IMR-90 (cell line): ENCODE results near the gene HECW1. TPM values are rescaled to one million over a fixed set of nuclear protein-coding genes. Genes with fewer than 3 reads are reported as not detected.

Source experiments
- ATAC-seq: fragments of 200-7000 bp; cut with Tn5 transposase; 2 replicates; pipeline ENCODE4 v1.9.1; 2020; ENCODE audit warnings: low read depth, mild to moderate bottlenecking, moderate library complexity
- BruUV-seq: library from RNA; stranded (reverse); fragments of 400-500 nt; replicated peaks from 2 replicates; lab custom pipeline; 2021; lab: Mats Ljungman, UMichigan
- CTCF ChIA-PET: fragments of 300-600 bp; formaldehyde crosslinking; extraction: SDS; loops from one replicate; lab custom pipeline; 2021; ENCODE audit warnings: antibody characterized with exemption; lab: Yijun Ruan, JAX
- POLR2A ChIA-PET: fragments of 300-600 bp; sonication (Branson Sonifier 250); formaldehyde crosslinking; loops from one replicate; lab custom pipeline; 2022; ENCODE audit warnings: antibody characterized with exemption; ENCODE audit not compliant: unreplicated experiment; lab: Charles Lee
- DNase-seq: peaks from one replicate; pipeline ENCODE4 v3.0.0; 2013
- H2AFZ ChIP-seq: replicated peaks from 2 replicates; pipeline ENCODE3; 2013; ENCODE audit warnings: low read length, mild to moderate bottlenecking; ENCODE audit not compliant: poor library complexity
- H2AK5ac ChIP-seq: 2 replicates; pipeline ENCODE4 v1.6.1; 2013; ENCODE audit warnings: low read depth, low read length, inconsistent platforms
- H2AK9ac ChIP-seq: replicated peaks from 2 replicates; pipeline ENCODE3; 2013; ENCODE audit warnings: mild to moderate bottlenecking, low read depth, low read length, moderate library complexity; ENCODE audit not compliant: poor library complexity
- H2BK120ac ChIP-seq: 2 replicates; pipeline ENCODE4 v1.6.1; 2013; ENCODE audit warnings: low read depth, low read length, inconsistent platforms
- H2BK15ac ChIP-seq: 3 replicates; pipeline ENCODE4 v1.6.1; 2013; ENCODE audit warnings: low read depth, low read length, inconsistent platforms
- H2BK20ac ChIP-seq: 2 replicates; pipeline ENCODE4 v1.6.1; 2013; ENCODE audit warnings: low read depth, mild to moderate bottlenecking, inconsistent platforms, low read length, moderate library complexity
- H2BK5ac ChIP-seq: 2 replicates; pipeline ENCODE4 v1.6.1; 2013; ENCODE audit warnings: mild to moderate bottlenecking, low read depth, low read length, inconsistent platforms; ENCODE audit not compliant: poor library complexity, severe bottlenecking
- H3K14ac ChIP-seq: replicated peaks from 2 replicates; pipeline ENCODE4 v1.6.1; 2013; ENCODE audit warnings: low read depth, low read length, inconsistent platforms
- H3K18ac ChIP-seq: 2 replicates; pipeline ENCODE4 v1.6.1; 2013; ENCODE audit warnings: low read depth, low read length, control low read depth
- H3K23ac ChIP-seq: 2 replicates; pipeline ENCODE4 v1.6.1; 2013; ENCODE audit warnings: low read depth, low read length, inconsistent platforms
- H3K27ac ChIP-seq: 2 replicates; pipeline ENCODE4 v1.5.1; 2013; ENCODE audit warnings: mild to moderate bottlenecking, control low read depth, low read length; ENCODE audit not compliant: insufficient read depth
- H3K27me3 ChIP-seq: 2 replicates; pipeline ENCODE4 v1.6.1; 2013; ENCODE audit warnings: low read length; ENCODE audit not compliant: control insufficient read depth, insufficient read depth
- H3K36me3 ChIP-seq: 2 replicates; pipeline ENCODE4 v1.6.1; 2013; ENCODE audit warnings: low read length, mixed read lengths; ENCODE audit not compliant: control insufficient read depth, insufficient read depth
- H3K4ac ChIP-seq: 2 replicates; pipeline ENCODE4 v1.6.1; 2013; ENCODE audit warnings: low read depth, low read length, inconsistent platforms
- H3K4me1 ChIP-seq: 2 replicates; pipeline ENCODE4 v1.6.1; 2013; ENCODE audit warnings: low read length, mixed read lengths; ENCODE audit not compliant: control insufficient read depth, insufficient read depth
- H3K4me2 ChIP-seq: 2 replicates; pipeline ENCODE4 v1.6.1; 2013; ENCODE audit warnings: low read depth, mild to moderate bottlenecking, control low read depth, low read length, moderate library complexity
- H3K4me3 ChIP-seq: 2 replicates; pipeline ENCODE4 v1.5.1; 2013; ENCODE audit warnings: low read depth, mild to moderate bottlenecking, control low read depth, low read length, moderate library complexity; ENCODE audit not compliant: insufficient read depth
- H3K56ac ChIP-seq: 2 replicates; pipeline ENCODE4 v1.6.1; 2013; ENCODE audit warnings: low read length, inconsistent platforms; ENCODE audit not compliant: insufficient read depth; ENCODE audit errors: extremely low read depth
- H3K79me1 ChIP-seq, 2 experiments: 2 replicates each; pipeline ENCODE4 v1.6.1; 2013; ENCODE audit warnings: low read length in 2 of 2, inconsistent platforms in 1 of 2, low read depth in 1 of 2
- H3K9ac ChIP-seq: 2 replicates; pipeline ENCODE4 v1.6.1; 2013; ENCODE audit warnings: low read depth, low read length, control low read depth
- H3K9me1 ChIP-seq: 2 replicates; pipeline ENCODE4 v1.6.1; 2013; ENCODE audit warnings: low read length, inconsistent platforms; ENCODE audit not compliant: insufficient read depth
- H3K9me3 ChIP-seq: 2 replicates; pipeline ENCODE4 v1.6.1; 2013; ENCODE audit warnings: low read length; ENCODE audit not compliant: control insufficient read depth, insufficient read depth
- H4K20me1 ChIP-seq: 2 replicates; pipeline ENCODE4 v1.6.1; 2013; ENCODE audit warnings: low read length, inconsistent platforms; ENCODE audit not compliant: insufficient read depth
- H4K5ac ChIP-seq: 2 replicates; pipeline ENCODE4 v1.6.1; 2013; ENCODE audit warnings: mild to moderate bottlenecking, low read depth, low read length, control low read depth
- H4K8ac ChIP-seq, 2 experiments: 2 replicates each; pipeline ENCODE4 v1.6.1; 2013; ENCODE audit warnings: low read depth in 2 of 2, low read length in 2 of 2, control low read depth in 1 of 2, inconsistent platforms in 1 of 2
- H4K91ac ChIP-seq: 2 replicates; pipeline ENCODE4 v1.6.1; 2013; ENCODE audit warnings: low read depth, low read length, inconsistent platforms; ENCODE audit not compliant: insufficient read depth
- BHLHE40 ChIP-seq: fragments of 150-350 bp; IDR thresholded peaks from 2 replicates; pipeline ENCODE4 v1.6.1; 2016; ENCODE audit warnings: mild to moderate bottlenecking, low read depth, low read length
- CEBPB ChIP-seq: IDR thresholded peaks from 2 replicates; pipeline ENCODE4 v1.6.1; 2012; ENCODE audit warnings: low read depth, low read length, improper control_type of control experiment
- WGBS, 2 experiments: methylation state at CpG; one replicate each; pipeline versions ENCODE4 v1.1.5 to v1.1.7; 2013; ENCODE audit warnings: missing lambda C conversion rate in 2 of 2; ENCODE audit not compliant: insufficient read length in 1 of 2; ENCODE audit errors: extremely low coverage in 2 of 2; 5-methylcytosine and 5-hydroxymethylcytosine counted together
- dilution Hi-C: fragments of 300-500 bp; cut with HindIII; formaldehyde crosslinking; loops from one replicate; pipeline ENCODE4 v1.14.3; 2018; ENCODE audit warnings: low sequenced_read_pairs; ENCODE audit not compliant: unreplicated experiment
- in situ Hi-C: fragments of 300-500 bp; cut with MboI; formaldehyde crosslinking; loops from 3 replicates; pipeline ENCODE4 v1.14.3; 2019; ENCODE audit warnings: low sequenced_read_pairs, inconsistent platforms, mixed read lengths
- intact Hi-C: fragments of 100-400 bp; cut with micrococcal nuclease; formaldehyde crosslinking; loops from 2 replicates; pipeline ENCODE4 v1.10.0; 2022
- polyA plus RNA-seq, 3 experiments: library from polyadenylated mRNA; depleted of rRNA; stranded (reverse); fragments of >200 nt; gene quantifications; 2 replicates each; pipeline ENCODE4 v1.2.3, GENCODE V29; 2012; ENCODE audit warnings: low replicate concordance in 1 of 3
- total RNA-seq: library from RNA; depleted of rRNA; stranded (reverse); fragments of >200 nt; gene quantifications from 2 replicates; pipeline ENCODE4 v1.2.3, GENCODE V29; 2012

HECW1 gene
- total and polyA plus RNA-seq, 2 of the 4 experiments (the other 2 are of a cell fraction) = 0.56 to 1.3 TPM

DNA sequence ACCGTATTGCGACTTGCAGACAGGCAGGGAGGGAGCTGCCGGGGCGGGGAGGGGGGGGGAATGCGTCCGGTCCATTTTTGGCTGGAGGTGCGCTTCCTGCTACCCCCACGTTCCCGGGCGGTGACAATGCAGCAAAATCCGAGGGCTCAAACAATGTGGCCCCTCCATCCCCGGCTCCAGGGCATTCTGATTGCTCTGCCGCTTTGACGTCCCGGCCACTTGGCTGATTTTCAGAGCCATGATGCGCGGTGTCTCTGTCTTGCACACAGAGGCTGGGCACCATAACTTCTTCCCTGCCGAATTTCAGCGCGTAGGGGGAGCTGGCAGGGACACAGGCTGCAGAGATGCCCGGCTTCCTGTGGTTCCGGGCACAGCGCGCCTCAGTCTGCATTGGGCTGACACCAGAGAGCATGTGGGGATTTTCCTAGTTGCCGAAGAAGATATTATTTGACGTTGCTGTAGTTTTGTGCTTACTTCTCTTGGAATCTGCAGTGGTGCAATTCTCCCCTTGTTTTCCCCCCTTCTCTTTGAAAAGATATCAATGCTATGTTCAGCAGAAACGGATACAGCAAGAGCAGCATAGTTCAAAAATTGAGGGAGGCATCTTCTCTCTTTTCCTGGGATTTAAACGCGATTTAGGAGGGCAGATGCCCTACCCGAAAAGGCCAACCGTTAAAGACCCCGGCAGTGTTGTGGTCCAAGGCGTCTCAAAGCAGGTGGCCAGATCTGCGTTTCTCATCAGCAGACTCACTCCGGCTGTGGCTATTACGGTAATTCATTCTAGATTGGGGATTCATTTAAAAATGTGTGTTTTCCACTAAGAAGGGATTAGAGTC, 1.4 kb downstream of the HECW1 start:
- Histone ChIP-seq H4K91ac (no peak overlapping the region), H3K4ac (no peak overlapping the region; the same call in 1 of the 2 replicates), H3K27me3 (peaks cover 54% of the 10 kb centered on the region), H2AK5ac (no peak overlapping the region), H2BK20ac (no peak overlapping the region), H3K79me1 (no peaks in the 10 kb centered on the region), H2BK120ac (no peak overlapping the region; the same call in 1 of the 2 replicates), H2BK5ac (no peak overlapping the region), H3K36me3 (no peaks in the 10 kb centered on the region), H3K9me1 (no peaks in the 10 kb centered on the region; the same call in 1 of the 2 replicates), H3K4me3 (peak overlapping the region; percentile 39), H3K56ac (no peak overlapping the region), H2AFZ (peak overlapping the region; percentile 87), H3K23ac (no peak overlapping the region), H3K27ac (no peak overlapping the region), H4K5ac (no peak overlapping the region), H3K9ac (no peak overlapping the region), H3K4me2 (peak overlapping the region; percentile 86), H3K9me3 (no peaks in the 10 kb centered on the region), H2BK15ac (no peak overlapping the region), H3K4me1 (peaks cover 6% of the 10 kb centered on the region), H4K20me1 (no peaks in the 10 kb centered on the region), H4K8ac (no peak overlapping the region), H3K14ac (no peak overlapping the region), H2AK9ac (no peak overlapping the region), H3K18ac (no peak overlapping the region)
- in situ Hi-C loops = no loop called here
- dilution Hi-C loops = no loop called here
- CTCF ChIA-PET = no interaction called here
- DNase-seq (no peak), ATAC-seq (peak; percentile 6; the same call in 1 of the 2 replicates)
- TF ChIP-seq BHLHE40 (no peak), CEBPB (no peak)
- BruUV-seq = no TSS peak
- 8% methylated on average over 20 of the region's 36 CpGs; no CpG with 5 or more reads in 1 of the 2 experiments for WGBS, 2 experiments
- POLR2A ChIA-PET = no interaction called here
- intact Hi-C loops = no loop called here
